HFF-Myc (cell line): ENCODE measurements around the gene PRKCG.

Experiments used
- DNase-seq: peaks from one replicate; pipeline ENCODE4 v3.0.0-alpha.2; 2011; ENCODE audit warnings: low read depth; ENCODE audit errors: extremely low read depth
- H3K4me3 ChIP-seq: replicated peaks from 2 replicates; pipeline ENCODE4 v1.5.1; 2011; ENCODE audit warnings: low read depth, mild to moderate bottlenecking, control low read depth, low read length
- CTCF ChIP-seq: IDR thresholded peaks from 2 replicates; pipeline ENCODE4 v1.5.1; 2012; ENCODE audit warnings: mild to moderate bottlenecking, low read depth, low read length, control low read depth; ENCODE audit errors: missing control alignments

PRKCG gene

GRCh38 chr19:53903055-53903680 lies 21.2 kb downstream of the PRKCG start:
- peak; percentile 45 for DNase-seq
- H3K4me3 ChIP-seq = no peak overlapping the region
- no peak for TF ChIP-seq CTCF

GRCh38 chr19:53904909-53905308 lies 22.9 kb downstream of the PRKCG start:
- H3K4me3 ChIP-seq = no peak overlapping the region
- no peak for DNase-seq
- TF ChIP-seq CTCF = no peak

- DNase-seq = no peak
- no peak overlapping the region for H3K4me3 ChIP-seq
Measured at GRCh38 chr19:53905787-53906186, 23.8 kb downstream of the PRKCG start.

GRCh38 chr19:53906211-53907192 lies 24.5 kb downstream of the PRKCG start:
- no peak overlapping the region for H3K4me3 ChIP-seq
- peak; percentile 85 for TF ChIP-seq CTCF
- DNase-seq = no peak

More at GRCh38 chr19:53905787-53906186, 23.8 kb downstream of the PRKCG start:
- no peak for TF ChIP-seq CTCF

- H3K4me3 ChIP-seq = no peak overlapping the region
- TF ChIP-seq CTCF = no peak
- DNase-seq = no peak
Measured at GRCh38 chr19:53907193-53907581, 25.2 kb downstream of the PRKCG start.

GRCh38 chr19:53907690-53908089 lies 25.7 kb downstream of the PRKCG start:
- DNase-seq = no peak
- no peak overlapping the region for H3K4me3 ChIP-seq
- TF ChIP-seq CTCF = no peak
